AG09319 (cell line): ENCODE results near the gene COX4I2.

Experiments
- DNase-seq: peaks from one replicate; pipeline ENCODE4 v3.0.0-alpha.2; 2010; ENCODE audit warnings: low read depth; ENCODE audit errors: extremely low read depth
- CTCF ChIP-seq: IDR thresholded peaks from 2 replicates; pipeline ENCODE4 v1.5.1; 2011; ENCODE audit warnings: low read depth, mild to moderate bottlenecking, inconsistent platforms, low read length, moderate library complexity

The COX4I2 gene

GRCh38 chr20:31681769-31682168, 44.1 kb downstream of the COX4I2 start:
- DNase-seq: no peak
- no peak for TF ChIP-seq CTCF

GRCh38 chr20:31682352-31682751, 44.6 kb downstream of the COX4I2 start:
- no peak for TF ChIP-seq CTCF
- DNase-seq: no peak

GRCh38 chr20:31682927-31683326, 45.2 kb downstream of the COX4I2 start:
- TF ChIP-seq CTCF: no peak
- no peak for DNase-seq

GRCh38 chr20:31684153-31685015, 46.7 kb downstream of the COX4I2 start:
- no peak for DNase-seq
- no peak for TF ChIP-seq CTCF

- no peak for TF ChIP-seq CTCF
- DNase-seq: no peak
Measured at GRCh38 chr20:31685853-31686643, 48.3 kb downstream of the COX4I2 start.

GRCh38 chr20:31687777-31688176, 50.1 kb downstream of the COX4I2 start:
- DNase-seq: no peak
- TF ChIP-seq CTCF: no peak

- DNase-seq: no peak
- no peak for TF ChIP-seq CTCF
Measured at GRCh38 chr20:31689141-31689540, 51.4 kb downstream of the COX4I2 start.
